Body of pancreas (tissue), 4 donors: ENCODE data around the gene CBFB.

Source experiments
- CTCF ChIP-seq, 7 experiments: fragments of 450-650 bp in 4 of 7; fragments of 200-600 bp in 3 of 7; sonication (generic) in 3 of 7; IDR thresholded peaks; one replicate each; pipeline ENCODE4 v1.5.1; 2016 to 2019; ENCODE audit warnings: antibody characterized with exemption in 7 of 7
- POLR2A ChIP-seq, 3 donors: fragments of 450-650 bp; IDR thresholded peaks; one replicate each; pipeline ENCODE4 v1.6.1; 2016; ENCODE audit warnings: antibody characterized with exemption in 3 of 3, mild to moderate bottlenecking in 2 of 3

GRCh38 chr16:67016681-67017420, 12.1 kb upstream of the CBFB start:
- TF ChIP-seq CTCF (IDR thresholded peaks at IDR 0.05) (no peak), POLR2A (IDR thresholded peaks at IDR 0.05) (no peak)
